K562 (cell line): ENCODE data around the gene NUP62. TPM values are rescaled to one million over a fixed set of nuclear protein-coding genes. Genes with fewer than 3 reads are reported as not detected.

ENCODE experiments used
- BRF1 ChIP-seq: IDR thresholded peaks from 3 replicates; pipeline ENCODE4 v1.6.1; 2011; ENCODE audit warnings: borderline replicate concordance, mild to moderate bottlenecking; ENCODE audit not compliant: insufficient read length; ENCODE audit errors: extremely low read depth
- DACH1 ChIP-seq: fragments of 450-650 bp; IDR thresholded peaks from 2 replicates; pipeline ENCODE4 v1.6.1; 2018; ENCODE audit not compliant: partially characterized antibody
- HES1 ChIP-seq: fragments of 450-650 bp; IDR thresholded peaks from 2 replicates; pipeline ENCODE4 v1.6.1; 2016; ENCODE audit warnings: low read depth, mild to moderate bottlenecking, moderate library complexity
- IFI16 ChIP-seq: fragments of 250-450 bp; sonication (Bioruptor Pico); IDR thresholded peaks from 2 replicates; pipeline ENCODE4 v2.1.2; 2022; ENCODE audit warnings: mild to moderate bottlenecking, inconsistent platforms
- MAFK ChIP-seq: IDR thresholded peaks from 2 replicates; pipeline ENCODE4 v1.6.1; 2011; ENCODE audit warnings: low read length, improper control_type of control experiment
- MED1 ChIP-seq: sonication (generic); formaldehyde crosslinking; IDR thresholded peaks from 2 replicates; pipeline ENCODE4 v1.8.1; 2023; ENCODE audit warnings: missing genetic modification reagents, borderline replicate concordance
- SIN3B ChIP-seq: fragments of 450-650 bp; IDR thresholded peaks from 2 replicates; pipeline ENCODE4 v1.6.1; 2017; ENCODE audit warnings: low read depth, mild to moderate bottlenecking, moderate library complexity
- SMARCA5 ChIP-seq: fragments of 450-650 bp; IDR thresholded peaks from 2 replicates; pipeline ENCODE4 v1.6.1; 2016
- SMC3 ChIP-seq: conservative IDR thresholded peaks from 2 replicates; pipeline ENCODE4 v1.6.1; 2011; ENCODE audit warnings: low read depth, low read length, improper control_type of control experiment; ENCODE audit not compliant: insufficient read depth
- SP2 ChIP-seq: IDR thresholded peaks from 2 replicates; pipeline ENCODE4 v1.6.1; 2011; ENCODE audit warnings: mild to moderate bottlenecking, low read depth, low read length, moderate library complexity; ENCODE audit not compliant: poor library complexity, severe bottlenecking; ENCODE audit errors: extremely low read depth
- XRCC4 ChIP-seq: IDR thresholded peaks from one replicate; pipeline ENCODE4 v1.6.1; 2011; ENCODE audit not compliant: insufficient read depth, insufficient read length; ENCODE audit errors: extremely low read depth
- ZBTB17 ChIP-seq: fragments of 450-650 bp; formaldehyde crosslinking; IDR thresholded peaks from 2 replicates; pipeline ENCODE4 v1.4.0; 2020; ENCODE audit warnings: mild to moderate bottlenecking
- ZBTB7A ChIP-seq: IDR thresholded peaks from 2 replicates; pipeline ENCODE4 v1.6.1; 2011; ENCODE audit warnings: low read depth, mild to moderate bottlenecking, low read length, moderate library complexity, borderline replicate concordance; ENCODE audit not compliant: control insufficient read depth
- ZNF407 ChIP-seq: fragments of 450-650 bp; IDR thresholded peaks from 2 replicates; pipeline ENCODE4 v1.6.1; 2016; ENCODE audit warnings: low read depth
- ZNF408 ChIP-seq: fragments of 250-450 bp; sonication (Bioruptor Pico); IDR thresholded peaks from 2 replicates; pipeline ENCODE4 v1.4.0; 2020; ENCODE audit warnings: low read depth, mild to moderate bottlenecking, moderate library complexity
- polyA plus RNA-seq, 8 experiments: library from polyadenylated mRNA; depleted of rRNA in 4 of 8; stranded (reverse) in 5 of 8; unstranded in 3 of 8; fragments of >200 nt; fragmentation: Nextera tagmentation in 2 of 8; fragmentation: Illumina TruSeq in 1 of 8; extraction: Ambion mirVana in 2 of 8; extraction: Trizol in 1 of 8; gene quantifications; 2 replicates each; pipeline versions ENCODE4 v1.2.1 to v1.2.3, GENCODE V29; 2011 to 2014; ENCODE audit warnings: inconsistent platforms in 1 of 8, missing spikeins in 1 of 8
- total RNA-seq, 7 experiments: library from RNA; depleted of rRNA in 6 of 7; stranded (reverse); fragments of >200 nt in 6 of 7; fragmentation: Illumina TruSeq in 2 of 7; extraction: Trizol in 2 of 7; gene quantifications; 2 replicates each; pipeline versions ENCODE4 v1.2.1 to v1.2.3, GENCODE V29; 2011 to 2021; ENCODE audit warnings: low replicate concordance in 1 of 7
- TF ChIP-seq, protein P1 (sequence below): fragments of 250-450 bp; sonication (Bioruptor Pico); IDR thresholded peaks from 2 replicates; pipeline ENCODE4 v1.5.1; 2021; ENCODE audit warnings: mild to moderate bottlenecking
- TF ChIP-seq, protein P2 (sequence below): sonication (generic); formaldehyde crosslinking; IDR thresholded peaks from 2 replicates; pipeline ENCODE4 v1.8.0; 2022; ENCODE audit warnings: mild to moderate bottlenecking, missing genetic modification reagents

The NUP62 gene
- total and polyA plus RNA-seq, 9 of the 15 experiments (the other 6 are each of a cell fraction or from before 2014, with no cell fraction given), result 16.9 to 109 (median 66.0) TPM

DNA sequence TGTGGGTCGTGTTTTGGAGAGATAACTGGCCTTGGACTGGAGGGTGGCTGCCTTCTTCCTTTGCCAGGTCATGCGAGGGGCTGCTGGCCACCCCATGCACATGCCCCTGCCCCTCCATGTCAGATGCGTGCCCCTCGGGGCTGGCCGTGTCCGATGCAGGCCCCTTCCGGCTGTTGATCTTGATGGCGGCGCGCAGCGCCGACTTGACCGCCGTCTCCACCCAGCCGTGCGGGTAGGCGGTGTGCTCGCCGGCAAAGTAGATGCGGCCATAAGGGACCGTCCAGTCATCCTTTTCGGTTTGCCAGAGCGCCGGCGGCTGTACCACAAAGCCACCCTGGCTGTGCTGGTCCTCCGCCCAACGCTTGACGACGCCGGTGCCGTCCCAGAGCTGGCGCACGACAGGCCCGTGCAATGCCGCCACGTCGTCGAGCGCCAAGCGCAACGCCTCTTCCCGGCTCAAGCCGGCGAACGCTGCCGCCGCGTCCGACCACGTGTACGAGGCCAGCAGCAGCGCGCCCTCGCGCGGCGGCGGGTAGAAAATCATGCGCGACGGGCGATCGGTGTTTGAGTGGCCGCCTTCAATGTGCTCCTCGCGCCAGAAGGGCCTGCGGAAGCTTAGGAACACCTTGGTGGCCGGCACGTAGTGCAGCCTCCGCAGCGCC lies 39.5 kb downstream of the NUP62 start (continued):
- TF ChIP-seq HES1 (no peak), SMARCA5 (peak; percentile 54; the same call in 1 of the 2 replicates), ZNF408 (no peak), BRF1 (no peak), MED1 (CRISPR knock-in tag) (no peak), IFI16 (CRISPR knock-in tag) (no peak), ZBTB7A (peak; percentile 21), ZBTB17 (CRISPR knock-in tag) (peak; percentile 65), ZNF407 (no peak), DACH1 (no peak), MAFK (no peak), SP2 (no peak), SMC3 (peak; percentile 69), SIN3B (no peak), XRCC4 (no peak)
- TF ChIP-seq, protein P1, sequence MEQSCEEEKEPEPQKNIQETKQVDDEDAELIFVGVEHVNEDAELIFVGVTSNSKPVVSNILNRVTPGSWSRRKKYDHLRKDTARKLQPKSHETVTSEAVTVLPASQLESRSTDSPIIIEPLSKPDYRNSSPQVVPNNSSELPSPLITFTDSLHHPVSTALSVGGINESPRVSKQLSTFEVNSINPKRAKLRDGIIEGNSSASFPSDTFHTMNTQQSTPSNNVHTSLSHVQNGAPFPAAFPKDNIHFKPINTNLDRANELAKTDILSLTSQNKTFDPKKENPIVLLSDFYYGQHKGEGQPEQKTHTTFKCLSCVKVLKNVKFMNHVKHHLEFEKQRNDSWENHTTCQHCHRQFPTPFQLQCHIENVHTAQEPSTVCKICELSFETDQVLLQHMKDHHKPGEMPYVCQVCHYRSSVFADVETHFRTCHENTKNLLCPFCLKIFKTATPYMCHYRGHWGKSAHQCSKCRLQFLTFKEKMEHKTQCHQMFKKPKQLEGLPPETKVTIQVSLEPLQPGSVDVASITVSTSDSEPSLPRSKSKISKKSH (CRISPR knock-in tag), result no peak
- TF ChIP-seq, protein P2, sequence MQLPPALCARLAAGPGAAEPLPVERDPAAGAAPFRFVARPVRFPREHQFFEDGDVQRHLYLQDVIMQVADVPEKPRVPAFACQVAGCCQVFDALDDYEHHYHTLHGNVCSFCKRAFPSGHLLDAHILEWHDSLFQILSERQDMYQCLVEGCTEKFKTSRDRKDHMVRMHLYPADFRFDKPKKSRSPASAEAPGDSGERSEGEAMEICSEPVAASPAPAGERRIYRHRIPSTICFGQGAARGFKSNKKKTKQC, result peak; percentile 99
